SH-SY5Y (cell line): ENCODE results near the gene SPATS2L.

Experiments used
- GATA2 ChIP-seq: IDR thresholded peaks from 2 replicates; pipeline ENCODE4 v1.6.1; 2011; ENCODE audit warnings: mild to moderate bottlenecking, low read depth, low read length
- GATA3 ChIP-seq: IDR thresholded peaks from 2 replicates; pipeline ENCODE4 v1.6.1; 2011; ENCODE audit warnings: low read depth, mild to moderate bottlenecking, low read length, moderate library complexity

DNA sequence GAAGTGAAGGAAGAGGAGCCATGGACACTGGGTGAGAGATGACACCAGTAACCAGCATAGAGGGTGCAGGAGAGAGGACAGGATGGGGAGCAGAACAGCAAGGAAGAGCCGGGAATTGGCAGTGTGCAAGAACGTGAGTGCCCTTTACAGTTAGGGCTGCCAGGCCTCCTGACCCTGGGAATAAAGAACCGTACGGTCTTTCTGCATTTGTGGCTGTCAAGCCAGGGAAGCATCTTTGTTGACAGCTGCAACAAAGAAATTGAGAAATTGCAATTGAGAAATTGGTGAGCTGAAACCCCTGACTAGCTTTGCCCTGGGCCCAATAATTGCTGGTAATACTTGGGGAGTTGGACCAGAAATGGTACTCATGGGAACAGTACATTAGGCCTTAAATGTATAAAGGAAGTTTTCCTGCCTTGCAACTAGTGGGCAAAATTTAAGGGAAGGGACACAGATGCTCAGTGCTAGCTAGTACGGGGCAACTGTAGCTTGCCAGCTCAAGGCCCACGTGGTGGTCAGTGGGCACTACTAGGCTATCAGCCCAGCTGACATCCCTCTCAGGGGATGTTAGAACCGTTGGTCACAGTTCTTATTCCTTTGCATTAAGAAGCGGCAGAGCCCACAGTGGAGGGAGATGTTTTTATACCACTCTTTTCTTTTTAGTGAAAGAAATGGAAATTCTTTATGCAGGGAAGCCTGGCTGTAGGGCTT is 146.8 kb downstream of the SPATS2L start:
- TF ChIP-seq GATA3 = no peak
- no peak for TF ChIP-seq GATA2
